IPS-18a (cell line): ENCODE results near the gene CRYL1.

Experiments used
- H3K27ac ChIP-seq: one replicate; pipeline ENCODE4 v1.5.1; 2013; ENCODE audit warnings: low read length
- H3K27me3 ChIP-seq: one replicate; pipeline ENCODE4 v1.6.1; 2013; ENCODE audit warnings: mild to moderate bottlenecking, low read length; ENCODE audit not compliant: control insufficient read depth, insufficient read depth
- H3K36me3 ChIP-seq: one replicate; pipeline ENCODE4 v1.6.1; 2013; ENCODE audit warnings: low read depth, low read length; ENCODE audit not compliant: control insufficient read depth
- H3K4me1 ChIP-seq: one replicate; pipeline ENCODE4 v1.6.1; 2013; ENCODE audit warnings: low read depth, low read length; ENCODE audit not compliant: control insufficient read depth
- H3K4me3 ChIP-seq: one replicate; pipeline ENCODE4 v1.5.1; 2013; ENCODE audit warnings: low read length
- H3K9ac ChIP-seq: one replicate; pipeline ENCODE4 v1.6.1; 2013; ENCODE audit warnings: mild to moderate bottlenecking, low read length, moderate library complexity
- H3K9me3 ChIP-seq: one replicate; pipeline ENCODE4 v1.6.1; 2013; ENCODE audit warnings: low read depth, low read length; ENCODE audit not compliant: control insufficient read depth

The CRYL1 gene

DNA sequence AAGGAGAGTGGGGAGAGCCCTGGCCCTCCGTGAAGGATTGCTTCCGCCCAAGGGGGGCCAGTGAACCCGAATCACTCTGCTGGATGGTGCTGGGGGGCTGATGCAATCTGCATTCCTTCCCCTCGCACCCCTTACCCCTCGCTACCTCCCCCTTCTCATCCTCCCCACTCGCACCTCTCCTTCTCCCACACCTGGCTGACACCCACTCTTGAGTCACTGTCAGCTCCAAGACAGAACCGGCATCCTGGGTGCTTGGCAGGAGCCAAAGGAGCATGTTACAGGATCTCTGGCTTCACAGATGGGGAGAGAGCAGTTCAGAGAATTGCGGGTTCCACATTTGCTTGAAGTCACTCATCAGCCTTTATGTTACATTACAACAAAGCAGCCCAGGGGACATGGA is 167.6 kb downstream of the CRYL1 start:
- H3K4me3 ChIP-seq: no peak overlapping the region
- H3K9me3 ChIP-seq: no peaks in the 10 kb centered on the region
- peaks cover 49% of the 10 kb centered on the region for H3K27me3 ChIP-seq
- H3K27ac ChIP-seq: no peak overlapping the region
- H3K9ac ChIP-seq: no peak overlapping the region
- no peaks in the 10 kb centered on the region for H3K4me1 ChIP-seq
- no peaks in the 10 kb centered on the region for H3K36me3 ChIP-seq

DNA sequence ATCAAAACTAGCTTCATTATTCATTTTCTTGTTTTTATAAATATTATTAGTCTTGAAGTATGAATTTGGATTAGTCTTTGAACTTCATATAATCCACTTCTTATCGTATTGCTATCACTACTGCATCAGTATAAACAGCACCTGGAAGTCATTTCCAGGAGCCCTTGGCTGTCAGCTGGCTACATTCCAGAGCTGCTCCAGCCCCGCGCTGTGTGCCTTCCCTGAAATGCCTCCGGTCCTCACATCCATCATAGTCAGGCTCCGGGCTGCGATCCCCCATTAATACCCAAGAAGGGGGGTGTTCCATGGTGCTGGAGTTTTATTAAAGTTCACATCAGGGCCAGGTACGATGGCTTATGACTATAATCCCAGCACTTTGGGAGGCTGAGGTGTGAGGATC is 169.2 kb downstream of the CRYL1 start:
- H3K27ac ChIP-seq: no peak overlapping the region
- no peaks in the 10 kb centered on the region for H3K9me3 ChIP-seq
- H3K36me3 ChIP-seq: no peaks in the 10 kb centered on the region
- no peak overlapping the region for H3K9ac ChIP-seq
- no peak overlapping the region for H3K4me3 ChIP-seq
- H3K4me1 ChIP-seq: no peaks in the 10 kb centered on the region
- H3K27me3 ChIP-seq: peaks cover 33% of the 10 kb centered on the region

DNA sequence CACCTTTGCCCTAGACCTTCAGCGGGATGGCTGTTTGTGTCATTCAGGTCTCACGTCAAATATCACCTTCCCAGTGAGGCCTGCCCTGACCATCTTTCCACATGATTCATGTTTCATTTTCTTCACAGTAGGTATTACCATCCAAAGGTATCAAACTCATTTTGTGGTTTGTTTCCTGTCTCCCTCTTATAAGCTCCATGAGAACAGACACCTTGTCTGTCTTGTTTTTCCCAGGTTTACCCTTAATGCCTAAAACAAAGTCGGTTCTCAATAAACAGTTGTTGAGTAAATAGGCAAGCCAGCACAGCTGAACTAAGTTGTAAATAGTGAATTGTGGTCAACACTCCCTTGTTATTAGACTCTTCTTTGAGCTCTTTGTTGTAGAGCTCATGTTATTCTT is 170.9 kb downstream of the CRYL1 start:
- Histone ChIP-seq H3K4me3 (no peak overlapping the region), H3K27ac (no peak overlapping the region), H3K27me3 (peaks cover 16% of the 10 kb centered on the region), H3K36me3 (no peaks in the 10 kb centered on the region), H3K9me3 (no peaks in the 10 kb centered on the region), H3K9ac (no peak overlapping the region), H3K4me1 (peaks cover 11% of the 10 kb centered on the region)

DNA sequence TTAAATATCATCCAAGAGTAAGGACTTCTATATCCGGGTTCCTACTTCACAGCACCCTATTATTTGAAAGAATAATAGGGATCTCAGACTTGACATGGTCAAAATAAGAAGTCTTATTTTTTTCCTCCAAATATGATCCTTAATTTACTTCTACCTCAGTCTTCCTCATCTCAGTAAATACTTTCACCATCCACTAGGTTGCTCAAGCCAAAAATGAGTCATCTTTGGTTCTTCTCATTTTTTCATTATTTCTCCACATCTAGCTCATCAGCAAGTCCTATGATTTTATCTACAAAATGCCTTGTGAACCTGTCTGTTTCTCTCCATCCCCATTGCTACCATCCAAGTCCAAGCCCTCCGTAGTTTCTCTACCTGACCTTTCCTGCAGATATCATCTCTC is 171.7 kb downstream of the CRYL1 start:
- no peak overlapping the region for H3K27ac ChIP-seq
- peaks cover 9% of the 10 kb centered on the region for H3K27me3 ChIP-seq
- H3K4me3 ChIP-seq: no peak overlapping the region
- H3K36me3 ChIP-seq: no peaks in the 10 kb centered on the region
- H3K4me1 ChIP-seq: peaks cover 15% of the 10 kb centered on the region
- H3K9me3 ChIP-seq: no peaks in the 10 kb centered on the region
- no peak overlapping the region for H3K9ac ChIP-seq
